Lower leg skin (tissue), 3 donors: ENCODE data around the gene RGS5.

Experiments
- CTCF ChIP-seq, 3 donors: fragments of 450-650 bp; IDR thresholded peaks; one replicate each; pipeline ENCODE4 v1.5.1; 2016; ENCODE audit warnings: antibody characterized with exemption in 3 of 3, mild to moderate bottlenecking in 3 of 3, moderate library complexity in 2 of 3
- POLR2A ChIP-seq, 2 donors: fragments of 450-650 bp; IDR thresholded peaks; one replicate each; pipeline ENCODE4 v1.6.1; 2016 to 2017; ENCODE audit warnings: antibody characterized with exemption in 2 of 2, mild to moderate bottlenecking in 1 of 2, moderate library complexity in 1 of 2

GRCh38 chr1:163104385-163105099 is 98.2 kb downstream of the RGS5 start:
- TF ChIP-seq CTCF (IDR thresholded peaks at IDR 0.05) = no peak
- TF ChIP-seq POLR2A (IDR thresholded peaks at IDR 0.05) = no peak
